Esophagus muscularis mucosa (tissue), 4 donors: Measurements from ENCODE around the gene GRIA4. TPM values are rescaled to one million over a fixed set of nuclear protein-coding genes. Genes with fewer than 3 reads are reported as not detected.

ENCODE experiments used
- DNase-seq: peaks from one replicate; pipeline ENCODE4 v3.0.0-alpha.2; 2017; ENCODE audit errors: extremely low spot score
- H3K27ac ChIP-seq, 4 donors: fragments of 200-600 bp; sonication (generic); replicated peaks in 1 of 4; 1 replicate in 3 of 4; 2 replicates in 1 of 4; pipeline ENCODE4 v1.5.1; 2016 to 2019; ENCODE audit warnings: mild to moderate bottlenecking in 1 of 4
- H3K27me3 ChIP-seq, 4 donors: fragments of 200-600 bp; sonication (generic); one replicate each; pipeline versions ENCODE4 v1.5.1 to v1.6.0; 2016 to 2019
- H3K36me3 ChIP-seq, 4 donors: fragments of 200-600 bp; sonication (generic); one replicate each; pipeline ENCODE4 v1.5.1; 2016 to 2019
- H3K4me1 ChIP-seq, 4 donors: fragments of 200-600 bp; sonication (generic); one replicate each; pipeline ENCODE4 v1.5.1; 2016 to 2019
- H3K4me3 ChIP-seq, 4 donors: fragments of 200-600 bp; sonication (generic); 1 replicate in 2 of 4; 2 replicates in 2 of 4; pipeline ENCODE4 v1.5.1; 2016 to 2019; ENCODE audit warnings: mild to moderate bottlenecking in 4 of 4, moderate library complexity in 1 of 4
- H3K9me3 ChIP-seq, 4 donors: fragments of 200-600 bp; sonication (generic); 1 replicate in 3 of 4; 2 replicates in 1 of 4; pipeline ENCODE4 v1.5.1; 2016 to 2019
- CTCF ChIP-seq, 3 experiments: fragments of 200-600 bp in 2 of 3; fragments of 450-650 bp in 1 of 3; sonication (generic) in 2 of 3; IDR thresholded peaks; one replicate each; pipeline ENCODE4 v1.5.1; 2017 to 2019; ENCODE audit warnings: antibody characterized with exemption in 3 of 3, mild to moderate bottlenecking in 2 of 3, moderate library complexity in 1 of 3
- EP300 ChIP-seq: sonication (generic); formaldehyde crosslinking; IDR thresholded peaks from one replicate; pipeline ENCODE4 v1.6.1; 2017; ENCODE audit warnings: antibody characterized with exemption
- POLR2A ChIP-seq: fragments of 450-650 bp; IDR thresholded peaks from one replicate; pipeline ENCODE4 v1.6.1; 2017; ENCODE audit warnings: antibody characterized with exemption, moderate library complexity, mild to moderate bottlenecking, low read depth
- POLR2AphosphoS5 ChIP-seq, 2 donors: sonication (generic); formaldehyde crosslinking; IDR thresholded peaks; one replicate each; pipeline ENCODE4 v1.6.1; 2017; ENCODE audit warnings: antibody characterized with exemption in 2 of 2
- WGBS: methylation state at CpG from one replicate; pipeline ENCODE4 v1.1.5; 2018; 5-methylcytosine and 5-hydroxymethylcytosine counted together
- intact Hi-C: fragments of 100-400 bp; cut with DNase I; formaldehyde crosslinking; loops from one replicate; pipeline ENCODE4 v1.15.1; 2023
- small RNA-seq, 3 donors: library from RNA; depleted of rRNA; stranded (forward); fragments of <200 nt; gene quantifications; one replicate each; pipeline ENCODE3, GENCODE V24; 2016
- total RNA-seq, 4 donors: library from RNA; depleted of rRNA; stranded (reverse); fragments of >200 nt; gene quantifications; one replicate each; pipeline versions ENCODE4 v1.1.0 to v1.2.1, GENCODE V29; 2016

GRIA4 gene
- total RNA-seq, 4 donors from 2014 or later: 0.33 TPM; not detected in 3

GRCh38 chr11:106021967-106022794 lies 412.3 kb downstream of the GRIA4 start, which contains the start of gene MSANTD4:
Gene MSANTD4 (minus strand): TSS chr11:106022240. CDS start chr11:106010917, 11,323 bp downstream.
- 6% methylated on average over 16 of the region's 48 CpGs for WGBS
- Histone ChIP-seq H3K4me3 (peak within 1 kb of the TSS; percentile 65 to 91 (median 81)), H3K36me3 (no peaks in the 10 kb centered on the region), H3K27me3 (no peaks in the 10 kb centered on the region), H3K4me1 (peaks cover 29 to 43% (median 38%) of the 10 kb centered on the region in 4 donors), H3K27ac (peak within 1 kb of the TSS; percentile 82 to 86 (median 84)), H3K9me3 (no peaks in the 10 kb centered on the region)
- intact Hi-C loops: loop anchor here (5.0 kb wide), 1 partner anchor 55 kb away; the partner anchor contains the start of genes AASDHPPT and KBTBD3
- peak in 2 of 3 experiments; percentile 4 to 18 for TF ChIP-seq CTCF (IDR thresholded peaks at IDR 0.05)
- TF ChIP-seq POLR2AphosphoS5 (IDR thresholded peaks at IDR 0.05): peak; percentile 80 to 86
- TF ChIP-seq POLR2A: peak; percentile 22
- TF ChIP-seq EP300: no peak
- peak; percentile 100 for DNase-seq

- peaks cover 29 to 38% (median 35%) of the 10 kb centered on the region in 4 donors for H3K4me1 ChIP-seq
- H3K9me3 ChIP-seq: no peaks in the 10 kb centered on the region
- H3K4me3 ChIP-seq: peak overlapping the region; percentile 65 to 91 (median 81)
- no peak for TF ChIP-seq CTCF (IDR thresholded peaks at IDR 0.05)
- no peak for TF ChIP-seq POLR2A
- TF ChIP-seq POLR2AphosphoS5 (IDR thresholded peaks at IDR 0.05): no peak
- TF ChIP-seq EP300: no peak
- H3K36me3 ChIP-seq: no peaks in the 10 kb centered on the region
- no peaks in the 10 kb centered on the region for H3K27me3 ChIP-seq
- intact Hi-C loops: loop anchor here (5.0 kb wide), 1 partner anchor 54 kb away; the partner anchor contains the start of genes AASDHPPT and KBTBD3
- 93% methylated on average over 7 of the region's 7 CpGs for WGBS
- H3K27ac ChIP-seq: peak overlapping the region; percentile 73 to 86 (median 82)
- DNase-seq: no peak
Observed at GRCh38 chr11:106022795-106023275, 413.0 kb downstream of the GRIA4 start.

GRCh38 chr11:106030609-106031008 lies 420.7 kb downstream of the GRIA4 start:
- WGBS: 66% methylated on average over 4 of the region's 4 CpGs
- DNase-seq: no peak
- intact Hi-C loops: no loop called here
- Histone ChIP-seq H3K27me3 (no peaks in the 10 kb centered on the region), H3K9me3 (no peaks in the 10 kb centered on the region), H3K27ac (no peak overlapping the region), H3K4me1 (no peaks in the 10 kb centered on the region), H3K36me3 (no peaks in the 10 kb centered on the region), H3K4me3 (no peak overlapping the region)
- TF ChIP-seq EP300 (no peak), POLR2A (no peak), POLR2AphosphoS5 (IDR thresholded peaks at IDR 0.05) (no peak), CTCF (IDR thresholded peaks at IDR 0.05) (no peak)

- Histone ChIP-seq H3K4me1 (no peaks in the 10 kb centered on the region), H3K36me3 (no peaks in the 10 kb centered on the region), H3K4me3 (no peak overlapping the region), H3K27ac (no peak overlapping the region), H3K27me3 (no peaks in the 10 kb centered on the region), H3K9me3 (no peaks in the 10 kb centered on the region)
- TF ChIP-seq CTCF (IDR thresholded peaks at IDR 0.05): no peak
- no peak for TF ChIP-seq POLR2A
- DNase-seq: no peak
- WGBS: 74% methylated on average over 2 of the region's 2 CpGs
- intact Hi-C loops: no loop called here
Observed at GRCh38 chr11:106031202-106031810, 421.4 kb downstream of the GRIA4 start.

Small RNAs within 50 kb of the gene (small RNA-seq; reads per million reads assigned to genes)
- gene RNU4-55P (0 reads per million in 3 donors), gene RNU6-277P (0 reads per million in 3 donors)
